Measurements from ENCODE around the gene CLDND2.

- TF ChIP-seq EZH2phosphoT487 (conservative IDR thresholded peaks at IDR 0.05; ENCODE audit: low read length) (no peak), CTCF (IDR thresholded peaks at IDR 0.05; ENCODE audit: insufficient read depth, low read length, poor library complexity, severe bottlenecking) (no peak)
Measured at GRCh38 chr19:51342631-51343569, 25.9 kb downstream of the CLDND2 start.
